Measurements from ENCODE around the gene C17orf58.
"Not testable (repeated sequence)": the region's sequence is repeated elsewhere in the genome, so short reads cannot be mapped to it uniquely, and the experiment has no call there.

Gene C17orf58

GRCh38 chr17:67999291-67999911 is 3.1 kb upstream of the C17orf58 start:
- DNase-seq = no peak

GRCh38 chr17:67998466-67998865 is 2.2 kb upstream of the C17orf58 start:
- no peak for DNase-seq

- peak; percentile 7 to 17 for DNase-seq
These were observed 552 bp downstream of the C17orf58 start for GRCh38 chr17:67995570-67996263.

- DNase-seq = no peak
These were observed 1.3 kb downstream of the C17orf58 start for GRCh38 chr17:67994817-67995569.

GRCh38 chr17:67993998-67994361 is 2.3 kb downstream of the C17orf58 start:
- DNase-seq = no peak

- DNase-seq = peak; percentile 52 to 77
These were observed 2.9 kb downstream of the C17orf58 start for GRCh38 chr17:67993153-67993997.

GRCh38 chr17:67992548-67993152 is 3.6 kb downstream of the C17orf58 start:
- no peak for DNase-seq

- DNase-seq = no peak
These were observed 5.4 kb downstream of the C17orf58 start for GRCh38 chr17:67990909-67991308.

GRCh38 chr17:67983383-67983688 is 12.9 kb downstream of the C17orf58 start:
- DNase-seq = no peak

GRCh38 chr17:67982686-67983382 is 13.4 kb downstream of the C17orf58 start:
- DNase-seq = no peak

GRCh38 chr17:67982034-67982640 is 14.1 kb downstream of the C17orf58 start:
- DNase-seq = no peak

GRCh38 chr17:67980883-67981282 is 15.4 kb downstream of the C17orf58 start:
- DNase-seq = not testable (repeated sequence)

GRCh38 chr17:67980456-67980855 is 15.8 kb downstream of the C17orf58 start:
- DNase-seq = no peak

- not testable (repeated sequence) for DNase-seq
These were observed 20.0 kb downstream of the C17orf58 start for GRCh38 chr17:67976306-67976705.

GRCh38 chr17:67974598-67975066 is 21.6 kb downstream of the C17orf58 start:
- DNase-seq = no peak

GRCh38 chr17:67974185-67974584 is 22.1 kb downstream of the C17orf58 start:
- DNase-seq = no peak

- no peak for DNase-seq
These were observed 25.5 kb downstream of the C17orf58 start for GRCh38 chr17:67970783-67971182.

- DNase-seq = peak; percentile 60 to 66
These were observed 33.1 kb downstream of the C17orf58 start for GRCh38 chr17:67963145-67963572.

GRCh38 chr17:67962156-67962555 is 34.1 kb downstream of the C17orf58 start:
- DNase-seq = not testable (repeated sequence)

- not testable (repeated sequence) for DNase-seq
These were observed 36.0 kb downstream of the C17orf58 start for GRCh38 chr17:67960276-67960675.

GRCh38 chr17:67959510-67959909 is 36.8 kb downstream of the C17orf58 start:
- DNase-seq = no peak

Measured in stimulated activated CD4-positive, alpha-beta T cell treated with anti-CD3 and anti-CD28 coated beads, Interleukin-4, amount 100 ng/mL, for 4 hours (primary cell).